ENCODE measurements around the gene CASKIN2.

DNA sequence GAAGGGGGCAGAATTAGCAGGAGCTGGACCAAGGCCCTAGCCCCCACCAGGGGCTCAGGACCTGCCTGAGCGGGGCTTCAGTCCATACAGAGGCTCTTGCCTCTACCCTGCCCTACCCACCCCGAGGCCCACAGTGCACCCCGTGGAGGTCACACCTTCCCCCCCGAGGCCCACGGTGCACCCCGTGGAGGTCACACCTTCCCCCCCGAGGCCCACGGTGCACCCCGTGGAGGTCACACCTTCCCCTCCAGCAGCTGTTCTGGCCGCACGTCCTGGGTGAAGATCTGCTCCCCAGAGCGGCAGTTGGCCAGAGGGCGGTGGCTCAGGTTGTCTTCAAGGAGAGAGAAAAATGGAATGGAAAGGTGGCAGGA is 11.4 kb downstream of the CASKIN2 start:
- TF ChIP-seq, protein P1, sequence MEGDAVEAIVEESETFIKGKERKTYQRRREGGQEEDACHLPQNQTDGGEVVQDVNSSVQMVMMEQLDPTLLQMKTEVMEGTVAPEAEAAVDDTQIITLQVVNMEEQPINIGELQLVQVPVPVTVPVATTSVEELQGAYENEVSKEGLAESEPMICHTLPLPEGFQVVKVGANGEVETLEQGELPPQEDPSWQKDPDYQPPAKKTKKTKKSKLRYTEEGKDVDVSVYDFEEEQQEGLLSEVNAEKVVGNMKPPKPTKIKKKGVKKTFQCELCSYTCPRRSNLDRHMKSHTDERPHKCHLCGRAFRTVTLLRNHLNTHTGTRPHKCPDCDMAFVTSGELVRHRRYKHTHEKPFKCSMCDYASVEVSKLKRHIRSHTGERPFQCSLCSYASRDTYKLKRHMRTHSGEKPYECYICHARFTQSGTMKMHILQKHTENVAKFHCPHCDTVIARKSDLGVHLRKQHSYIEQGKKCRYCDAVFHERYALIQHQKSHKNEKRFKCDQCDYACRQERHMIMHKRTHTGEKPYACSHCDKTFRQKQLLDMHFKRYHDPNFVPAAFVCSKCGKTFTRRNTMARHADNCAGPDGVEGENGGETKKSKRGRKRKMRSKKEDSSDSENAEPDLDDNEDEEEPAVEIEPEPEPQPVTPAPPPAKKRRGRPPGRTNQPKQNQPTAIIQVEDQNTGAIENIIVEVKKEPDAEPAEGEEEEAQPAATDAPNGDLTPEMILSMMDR (IDR thresholded peaks at IDR 0.05), result no peak
- no peak for TF ChIP-seq POLR2A (IDR thresholded peaks at IDR 0.05)
